GM13976 (cell line): ENCODE measurements around the gene BICDL1.

Experiments
- DNase-seq: peaks from one replicate; pipeline ENCODE4 v3.0.0; 2012; ENCODE audit warnings: low spot score
- CTCF ChIP-seq: IDR thresholded peaks from 2 replicates; pipeline ENCODE4 v1.5.1; 2012; ENCODE audit warnings: borderline replicate concordance, mild to moderate bottlenecking; ENCODE audit not compliant: insufficient read depth; ENCODE audit errors: extremely low read depth, missing control alignments, control extremely low read depth
- in situ Hi-C: fragments of 300-500 bp; cut with MboI; formaldehyde crosslinking; loops from one replicate; pipeline ENCODE4 v1.12.0; 2022; ENCODE audit warnings: low sequenced_read_pairs, mixed read lengths, inconsistent platforms; ENCODE audit not compliant: unreplicated experiment

BICDL1 gene

GRCh38 chr12:120092551-120093335, 103.7 kb downstream of the BICDL1 start:
- in situ Hi-C loops: no loop called here
- TF ChIP-seq CTCF: no peak

GRCh38 chr12:120093336-120093591, 104.2 kb downstream of the BICDL1 start:
- no peak for TF ChIP-seq CTCF
- in situ Hi-C loops: no loop called here
- no peak for DNase-seq

More at GRCh38 chr12:120092551-120093335, 103.7 kb downstream of the BICDL1 start:
- DNase-seq: no peak

- TF ChIP-seq CTCF: no peak
- in situ Hi-C loops: no loop called here
- no peak for DNase-seq
Measured at GRCh38 chr12:120093592-120094355, 104.7 kb downstream of the BICDL1 start.

- DNase-seq: no peak
- no peak for TF ChIP-seq CTCF
- in situ Hi-C loops: no loop called here
Measured at GRCh38 chr12:120094485-120094884, 105.4 kb downstream of the BICDL1 start.

- no peak for DNase-seq
- in situ Hi-C loops: no loop called here
- no peak for TF ChIP-seq CTCF
Measured at GRCh38 chr12:120095331-120095730, 106.3 kb downstream of the BICDL1 start.

- in situ Hi-C loops: no loop called here
- TF ChIP-seq CTCF: no peak
- no peak for DNase-seq
Measured at GRCh38 chr12:120095736-120096135, 106.7 kb downstream of the BICDL1 start.
